Measurements from ENCODE around the gene MTMR2.
"Not testable (repeated sequence)": the region's sequence is repeated elsewhere in the genome, so short reads cannot be mapped to it uniquely, and the experiment has no call there.

MTMR2 gene

GRCh38 chr11:95816037-95816436 is 107.9 kb downstream of the MTMR2 start:
- no peak for DNase-seq (ENCODE audit: low read depth, low spot score)

- not testable (repeated sequence) for DNase-seq (ENCODE audit: low read depth, low spot score)
These were observed 112.9 kb downstream of the MTMR2 start for GRCh38 chr11:95811052-95811451.

- DNase-seq (ENCODE audit: low read depth, low spot score), result not testable (repeated sequence)
These were observed 117.4 kb downstream of the MTMR2 start for GRCh38 chr11:95806464-95806863.

- no peak for DNase-seq (ENCODE audit: low read depth, low spot score)
These were observed 118.0 kb downstream of the MTMR2 start for GRCh38 chr11:95805869-95806268.

GRCh38 chr11:95803973-95804372 is 119.9 kb downstream of the MTMR2 start:
- DNase-seq (ENCODE audit: low read depth, low spot score), result no peak

GRCh38 chr11:95802806-95803205 is 121.1 kb downstream of the MTMR2 start:
- DNase-seq (ENCODE audit: low read depth, low spot score), result no peak

GRCh38 chr11:95800438-95800837 is 123.5 kb downstream of the MTMR2 start:
- DNase-seq (ENCODE audit: low read depth, low spot score), result no peak

GRCh38 chr11:95799546-95799945 is 124.4 kb downstream of the MTMR2 start:
- no peak for DNase-seq (ENCODE audit: low read depth, low spot score)

- no peak for DNase-seq (ENCODE audit: low read depth, low spot score)
These were observed 127.4 kb downstream of the MTMR2 start for GRCh38 chr11:95796501-95796900.

GRCh38 chr11:95795627-95796295 is 128.1 kb downstream of the MTMR2 start:
- no peak for DNase-seq (ENCODE audit: low read depth, low spot score)

GRCh38 chr11:95794086-95794485 is 129.8 kb downstream of the MTMR2 start:
- DNase-seq (ENCODE audit: low read depth, low spot score), result no peak

GRCh38 chr11:95793116-95793515 is 130.8 kb downstream of the MTMR2 start:
- DNase-seq (ENCODE audit: low read depth, low spot score), result no peak

GRCh38 chr11:95792700-95793099 is 131.2 kb downstream of the MTMR2 start:
- no peak for DNase-seq (ENCODE audit: low read depth, low spot score)

- no peak for DNase-seq (ENCODE audit: low read depth, low spot score)
These were observed 131.7 kb downstream of the MTMR2 start for GRCh38 chr11:95792200-95792599.

- DNase-seq (ENCODE audit: low read depth, low spot score), result no peak
These were observed 132.2 kb downstream of the MTMR2 start for GRCh38 chr11:95791709-95792033.

- DNase-seq (ENCODE audit: low read depth, low spot score), result no peak
These were observed 132.8 kb downstream of the MTMR2 start for GRCh38 chr11:95790933-95791708.

- DNase-seq (ENCODE audit: low read depth, low spot score), result peak; percentile 95
These were observed 133.6 kb downstream of the MTMR2 start, which contains the start of gene CEP57 for GRCh38 chr11:95790123-95790932. Gene CEP57, plus strand, starts transcription at chr11:95790498. Its CDS starts 201 bp downstream, at chr11:95790699.

GRCh38 chr11:95789506-95790122 is 134.3 kb downstream of the MTMR2 start, which contains the start of gene FAM76B:
Gene FAM76B, minus strand, starts transcription at chr11:95789782. Its CDS starts 304 bp downstream, at chr11:95789478.
- peak; percentile 98 for DNase-seq (ENCODE audit: low read depth, low spot score)

- DNase-seq (ENCODE audit: low read depth, low spot score), result no peak
These were observed 134.9 kb downstream of the MTMR2 start for GRCh38 chr11:95788921-95789505.

Measured in smooth muscle cell of the brain vasculature (primary cell).